Choroid plexus epithelial cell (primary cell): ENCODE results near the gene NAT16.
A peak's percentile ranks its signal among the peaks of the same experiment; 100 is the strongest.

Experiments used
- DNase-seq: peaks from one replicate; pipeline ENCODE4 v3.0.0-alpha.2; 2010; ENCODE audit warnings: low read depth
- H3K4me3 ChIP-seq: 2 replicates; pipeline ENCODE4 v1.5.1; 2011; ENCODE audit warnings: low read depth, mild to moderate bottlenecking, control low read depth, low read length, moderate library complexity
- TF ChIP-seq, protein P1 (sequence below): conservative IDR thresholded peaks from 2 replicates; pipeline ENCODE4 v1.5.1; 2011; ENCODE audit warnings: low read depth, mild to moderate bottlenecking, control low read depth, inconsistent platforms, low read length, moderate library complexity

The NAT16 gene

DNA sequence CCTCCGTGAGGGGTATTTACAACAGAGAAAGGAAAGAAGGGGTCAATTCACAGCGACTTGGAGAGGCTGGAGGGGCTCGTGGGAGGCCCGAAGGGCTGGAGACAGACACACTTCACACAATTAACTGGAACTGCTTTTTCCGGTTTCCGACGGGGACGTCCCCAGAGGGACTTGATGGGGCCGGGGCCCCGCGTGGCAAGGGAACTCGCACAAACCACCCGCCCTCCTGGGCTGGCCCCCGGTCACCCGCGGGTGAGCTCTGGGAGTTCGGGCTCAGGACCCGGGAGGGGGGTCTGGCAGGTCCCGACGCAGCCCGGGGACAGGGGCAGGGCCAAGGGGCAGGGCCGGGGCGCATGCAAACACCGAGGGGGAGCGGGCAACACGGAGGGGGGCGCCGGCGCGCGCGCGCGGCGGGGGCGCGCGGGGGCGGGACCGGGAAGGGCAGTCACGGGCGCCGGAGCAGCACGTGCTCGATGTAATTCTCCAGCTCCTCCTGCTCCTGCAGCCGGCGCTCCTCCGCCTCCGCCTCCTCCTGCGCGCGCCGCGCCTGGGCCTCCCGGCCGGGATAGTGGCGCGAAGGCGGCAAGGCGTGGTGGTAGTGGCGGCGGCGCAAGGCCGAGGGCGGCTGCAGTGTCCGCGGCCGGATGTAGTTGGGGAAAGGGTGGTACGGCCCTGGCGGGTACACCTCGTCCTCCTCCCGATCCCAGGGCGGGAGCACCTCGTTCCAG lies 17.4 kb downstream of the NAT16 start:
- TF ChIP-seq, protein P1, sequence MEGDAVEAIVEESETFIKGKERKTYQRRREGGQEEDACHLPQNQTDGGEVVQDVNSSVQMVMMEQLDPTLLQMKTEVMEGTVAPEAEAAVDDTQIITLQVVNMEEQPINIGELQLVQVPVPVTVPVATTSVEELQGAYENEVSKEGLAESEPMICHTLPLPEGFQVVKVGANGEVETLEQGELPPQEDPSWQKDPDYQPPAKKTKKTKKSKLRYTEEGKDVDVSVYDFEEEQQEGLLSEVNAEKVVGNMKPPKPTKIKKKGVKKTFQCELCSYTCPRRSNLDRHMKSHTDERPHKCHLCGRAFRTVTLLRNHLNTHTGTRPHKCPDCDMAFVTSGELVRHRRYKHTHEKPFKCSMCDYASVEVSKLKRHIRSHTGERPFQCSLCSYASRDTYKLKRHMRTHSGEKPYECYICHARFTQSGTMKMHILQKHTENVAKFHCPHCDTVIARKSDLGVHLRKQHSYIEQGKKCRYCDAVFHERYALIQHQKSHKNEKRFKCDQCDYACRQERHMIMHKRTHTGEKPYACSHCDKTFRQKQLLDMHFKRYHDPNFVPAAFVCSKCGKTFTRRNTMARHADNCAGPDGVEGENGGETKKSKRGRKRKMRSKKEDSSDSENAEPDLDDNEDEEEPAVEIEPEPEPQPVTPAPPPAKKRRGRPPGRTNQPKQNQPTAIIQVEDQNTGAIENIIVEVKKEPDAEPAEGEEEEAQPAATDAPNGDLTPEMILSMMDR = no peak
- peak overlapping the region; percentile 24 for H3K4me3 ChIP-seq
- peak; percentile 54 for DNase-seq

DNA sequence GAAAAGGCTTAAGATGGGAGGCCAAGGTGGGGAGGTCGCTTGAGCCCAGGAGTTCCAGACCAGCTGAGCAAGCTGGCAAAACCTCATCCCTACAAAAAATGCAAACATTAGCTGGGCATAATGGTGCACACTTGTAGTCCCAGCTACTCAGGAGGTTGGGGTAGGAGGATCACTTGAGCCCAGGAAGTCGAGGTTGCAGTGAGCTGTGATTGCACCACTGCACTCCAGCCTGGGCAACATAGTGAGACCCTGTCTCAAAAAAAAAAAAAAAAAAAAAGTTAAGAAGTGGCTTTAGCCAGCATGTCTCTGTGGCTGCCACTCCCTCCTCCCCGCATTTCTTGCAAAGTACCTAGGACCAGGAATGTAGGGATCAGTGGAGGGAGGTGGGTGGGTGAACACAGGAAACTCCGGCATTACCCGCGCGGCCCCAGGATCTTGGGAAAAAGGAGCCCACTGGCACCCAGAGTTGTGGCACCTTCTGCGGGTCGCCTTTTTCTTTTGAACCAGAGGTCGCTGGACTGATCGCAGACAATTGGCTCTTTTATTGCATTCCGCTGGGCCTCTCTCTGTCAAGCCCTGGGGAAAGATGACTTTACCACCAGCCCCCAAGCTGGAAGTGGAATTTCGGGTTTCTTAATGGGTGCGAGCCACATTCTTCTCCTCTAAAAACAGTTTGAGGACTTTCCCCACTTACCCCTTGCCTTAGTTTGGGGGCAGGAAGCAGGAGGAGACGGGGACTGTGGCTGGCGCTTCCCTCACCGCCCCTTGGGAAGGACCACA lies 18.2 kb downstream of the NAT16 start:
- H3K4me3 ChIP-seq = no peak overlapping the region
- TF ChIP-seq, protein P1 = no peak

DNA sequence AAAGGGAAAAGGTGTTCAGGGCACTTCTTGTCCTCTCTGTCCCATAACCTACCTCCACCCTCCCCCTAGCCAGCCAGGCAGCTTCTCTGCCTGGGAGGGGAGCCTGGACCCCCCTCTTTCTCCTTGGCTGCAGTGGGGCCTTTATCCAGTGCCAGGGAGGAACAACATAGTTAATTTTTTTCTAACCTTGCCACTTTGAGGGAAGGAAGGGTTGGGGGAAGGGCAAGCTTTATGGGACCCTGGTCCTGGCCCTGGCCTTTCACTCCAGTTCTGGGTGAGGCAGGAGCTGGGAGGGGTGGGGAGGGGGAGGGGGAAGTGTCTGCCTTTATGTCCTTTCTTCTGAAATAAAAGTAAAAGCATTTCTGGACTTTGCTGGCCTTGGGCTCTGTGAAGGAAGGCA lies 19.2 kb downstream of the NAT16 start:
- DNase-seq = no peak
- TF ChIP-seq, protein P1 = no peak
- no peak overlapping the region for H3K4me3 ChIP-seq

More for the DNA sequence above, 18.2 kb downstream of the NAT16 start:
- DNase-seq = no peak

DNA sequence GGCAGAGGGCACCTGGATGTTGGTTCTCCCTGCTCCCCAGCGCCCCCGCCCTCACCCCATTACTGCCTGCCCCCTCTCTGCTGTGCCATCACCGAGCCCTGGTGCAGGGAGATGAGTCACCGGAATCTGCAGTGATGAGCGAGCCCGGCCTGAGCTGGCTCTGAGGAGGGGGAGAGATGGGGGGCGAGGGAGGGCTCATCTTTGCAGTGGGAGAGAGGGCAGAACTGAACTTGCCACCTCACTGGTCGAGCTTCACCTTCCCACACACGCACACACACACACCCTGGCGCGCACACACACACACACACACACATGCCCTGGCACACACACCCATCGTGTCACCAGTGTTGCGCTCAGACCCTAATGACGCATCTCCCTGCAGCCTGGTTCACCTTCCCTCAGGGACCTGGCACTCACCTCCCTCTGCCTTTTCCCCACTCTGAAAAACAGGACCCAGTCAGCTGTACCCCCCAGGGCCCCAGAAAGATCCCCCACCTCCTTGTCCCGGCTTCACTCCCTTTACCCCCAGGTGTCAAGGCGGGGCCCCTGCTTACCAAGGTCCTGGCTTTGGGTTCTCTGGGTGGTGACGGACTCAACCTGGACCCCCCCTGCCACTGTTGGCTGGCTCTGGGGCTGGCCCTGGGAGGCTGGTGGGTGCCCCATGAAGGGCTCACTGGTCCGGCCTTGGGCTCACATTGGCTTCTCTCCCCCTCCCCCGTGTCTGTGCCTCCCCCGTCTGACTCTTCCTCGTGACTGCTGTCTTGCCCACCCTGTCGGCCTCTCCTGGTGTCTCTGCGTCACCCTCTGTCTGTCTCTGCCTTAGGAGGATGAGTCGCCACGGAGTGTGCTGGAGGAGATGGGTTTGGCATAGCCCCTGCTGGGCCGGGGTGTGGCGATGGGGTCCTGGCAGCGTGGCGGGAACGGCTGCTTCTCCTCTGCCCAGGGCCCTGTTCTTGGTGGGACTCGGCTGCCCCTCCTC lies 20.1 kb downstream of the NAT16 start:
- DNase-seq = no peak
- no peak overlapping the region for H3K4me3 ChIP-seq
- TF ChIP-seq, protein P1 = no peak

GRCh38 chr7:101156866-101157589 lies 23.1 kb downstream of the NAT16 start:
- TF ChIP-seq, protein P1 = no peak
- no peak overlapping the region for H3K4me3 ChIP-seq
- DNase-seq = no peak

- peak overlapping the region; percentile 8 for H3K4me3 ChIP-seq
- TF ChIP-seq, protein P1 = peak; percentile 58
- DNase-seq = peak; percentile 35
Measured at GRCh38 chr7:101156277-101156676, 23.8 kb downstream of the NAT16 start.
